BE2C (cell line): ENCODE results near the gene PMEPA1.

Experiments used
- DNase-seq: peaks from one replicate; pipeline ENCODE4 v3.0.0-alpha.2; 2020
- H3K27me3 ChIP-seq: fragments of 250-450 bp; sonication (Bioruptor Pico); 2 replicates; pipeline ENCODE4 v1.5.1; 2020; ENCODE audit warnings: mild to moderate bottlenecking
- H3K36me3 ChIP-seq: fragments of 250-450 bp; sonication (Bioruptor Pico); 2 replicates; pipeline ENCODE4 v1.5.1; 2020; ENCODE audit warnings: mild to moderate bottlenecking
- H3K4me1 ChIP-seq: fragments of 250-450 bp; sonication (Bioruptor Pico); 2 replicates; pipeline ENCODE4 v1.5.1; 2020
- H3K4me3 ChIP-seq: 2 replicates; pipeline ENCODE4 v1.5.1; 2011; ENCODE audit warnings: low read depth, low read length
- H3K9me3 ChIP-seq: fragments of 250-450 bp; sonication (Bioruptor Pico); 2 replicates; pipeline ENCODE4 v1.5.1; 2020
- CTCF ChIP-seq: IDR thresholded peaks from 2 replicates; pipeline ENCODE4 v1.5.1; 2012; ENCODE audit warnings: mild to moderate bottlenecking, low read depth, low read length

The PMEPA1 gene

GRCh38 chr20:57621421-57622200, 88.2 kb downstream of the PMEPA1 start:
- no peak overlapping the region for H3K4me3 ChIP-seq

GRCh38 chr20:57620999-57621398, 88.8 kb downstream of the PMEPA1 start:
- no peaks in the 10 kb centered on the region for H3K36me3 ChIP-seq
- no peak for TF ChIP-seq CTCF
- H3K4me1 ChIP-seq: no peaks in the 10 kb centered on the region
- no peak for DNase-seq
- no peaks in the 10 kb centered on the region for H3K9me3 ChIP-seq
- no peaks in the 10 kb centered on the region for H3K27me3 ChIP-seq
- no peak overlapping the region for H3K4me3 ChIP-seq

More at GRCh38 chr20:57621421-57622200, 88.2 kb downstream of the PMEPA1 start:
- H3K4me1 ChIP-seq: no peaks in the 10 kb centered on the region
- DNase-seq: no peak
- TF ChIP-seq CTCF: no peak
- no peaks in the 10 kb centered on the region for H3K27me3 ChIP-seq
- no peaks in the 10 kb centered on the region for H3K36me3 ChIP-seq
- no peaks in the 10 kb centered on the region for H3K9me3 ChIP-seq

GRCh38 chr20:57620274-57620990, 89.4 kb downstream of the PMEPA1 start, which contains the start of gene ZBP1:
ZBP1 (minus strand) TSS chr20:57620426; CDS start chr20:57620295, 131 bp downstream.
- no peak within 1 kb of the TSS for H3K4me3 ChIP-seq
- TF ChIP-seq CTCF: no peak

GRCh38 chr20:57619051-57619831, 90.6 kb downstream of the PMEPA1 start:
- Histone ChIP-seq H3K4me3 (no peak overlapping the region), H3K4me1 (no peaks in the 10 kb centered on the region), H3K9me3 (no peaks in the 10 kb centered on the region), H3K27me3 (no peaks in the 10 kb centered on the region), H3K36me3 (no peaks in the 10 kb centered on the region)
- TF ChIP-seq CTCF: no peak
- DNase-seq: no peak

More at GRCh38 chr20:57620274-57620990, 89.4 kb downstream of the PMEPA1 start, which contains the start of gene ZBP1:
- no peaks in the 10 kb centered on the region for H3K36me3 ChIP-seq
- H3K4me1 ChIP-seq: no peaks in the 10 kb centered on the region
- no peak for DNase-seq
- H3K9me3 ChIP-seq: no peaks in the 10 kb centered on the region
- no peaks in the 10 kb centered on the region for H3K27me3 ChIP-seq

- TF ChIP-seq CTCF: no peak
- no peaks in the 10 kb centered on the region for H3K36me3 ChIP-seq
- no peak overlapping the region for H3K4me3 ChIP-seq
- H3K9me3 ChIP-seq: no peaks in the 10 kb centered on the region
- no peaks in the 10 kb centered on the region for H3K27me3 ChIP-seq
- no peak for DNase-seq
- no peaks in the 10 kb centered on the region for H3K4me1 ChIP-seq
Observed at GRCh38 chr20:57618764-57619050, 91.1 kb downstream of the PMEPA1 start.
